HepG2 (cell line): ENCODE measurements around the gene GSTM2.

Experiments used
- MAFK ChIP-seq, 2 experiments: IDR thresholded peaks in 1 of 2; conservative IDR thresholded peaks in 1 of 2; 2 replicates each; pipeline ENCODE4 v1.6.1; 2011; ENCODE audit warnings: improper control_type of control experiment in 2 of 2, low read length in 2 of 2
- ZNF510 ChIP-seq: sonication (generic); formaldehyde crosslinking; IDR thresholded peaks from 2 replicates; pipeline ENCODE4 v1.4.0; 2020; ENCODE audit warnings: low read depth, mild to moderate bottlenecking, missing genetic modification reagents
- TF ChIP-seq, protein P1 (sequence below): sonication (generic); formaldehyde crosslinking; IDR thresholded peaks from 2 replicates; pipeline ENCODE4 v1.5.0; 2020; ENCODE audit warnings: mild to moderate bottlenecking, missing genetic modification reagents, moderate library complexity
- TF ChIP-seq, protein P2 (sequence below), 2 experiments: IDR thresholded peaks; 2 replicates each; pipeline ENCODE4 v1.6.1; 2011 to 2012; ENCODE audit warnings: low read length in 2 of 2, borderline replicate concordance in 1 of 2, low read depth in 1 of 2, mild to moderate bottlenecking in 1 of 2, moderate library complexity in 1 of 2

- TF ChIP-seq MAFK (conservative IDR thresholded peaks at IDR 0.05 in 1 of 2, IDR thresholded peaks at IDR 0.05 in 1 of 2; ENCODE audit: low read length in 2 of 2) (no peak), ZNF510 (CRISPR knock-in tag) (no peak)
- TF ChIP-seq, protein P1, sequence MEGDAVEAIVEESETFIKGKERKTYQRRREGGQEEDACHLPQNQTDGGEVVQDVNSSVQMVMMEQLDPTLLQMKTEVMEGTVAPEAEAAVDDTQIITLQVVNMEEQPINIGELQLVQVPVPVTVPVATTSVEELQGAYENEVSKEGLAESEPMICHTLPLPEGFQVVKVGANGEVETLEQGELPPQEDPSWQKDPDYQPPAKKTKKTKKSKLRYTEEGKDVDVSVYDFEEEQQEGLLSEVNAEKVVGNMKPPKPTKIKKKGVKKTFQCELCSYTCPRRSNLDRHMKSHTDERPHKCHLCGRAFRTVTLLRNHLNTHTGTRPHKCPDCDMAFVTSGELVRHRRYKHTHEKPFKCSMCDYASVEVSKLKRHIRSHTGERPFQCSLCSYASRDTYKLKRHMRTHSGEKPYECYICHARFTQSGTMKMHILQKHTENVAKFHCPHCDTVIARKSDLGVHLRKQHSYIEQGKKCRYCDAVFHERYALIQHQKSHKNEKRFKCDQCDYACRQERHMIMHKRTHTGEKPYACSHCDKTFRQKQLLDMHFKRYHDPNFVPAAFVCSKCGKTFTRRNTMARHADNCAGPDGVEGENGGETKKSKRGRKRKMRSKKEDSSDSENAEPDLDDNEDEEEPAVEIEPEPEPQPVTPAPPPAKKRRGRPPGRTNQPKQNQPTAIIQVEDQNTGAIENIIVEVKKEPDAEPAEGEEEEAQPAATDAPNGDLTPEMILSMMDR = no peak
- TF ChIP-seq, protein P2, sequence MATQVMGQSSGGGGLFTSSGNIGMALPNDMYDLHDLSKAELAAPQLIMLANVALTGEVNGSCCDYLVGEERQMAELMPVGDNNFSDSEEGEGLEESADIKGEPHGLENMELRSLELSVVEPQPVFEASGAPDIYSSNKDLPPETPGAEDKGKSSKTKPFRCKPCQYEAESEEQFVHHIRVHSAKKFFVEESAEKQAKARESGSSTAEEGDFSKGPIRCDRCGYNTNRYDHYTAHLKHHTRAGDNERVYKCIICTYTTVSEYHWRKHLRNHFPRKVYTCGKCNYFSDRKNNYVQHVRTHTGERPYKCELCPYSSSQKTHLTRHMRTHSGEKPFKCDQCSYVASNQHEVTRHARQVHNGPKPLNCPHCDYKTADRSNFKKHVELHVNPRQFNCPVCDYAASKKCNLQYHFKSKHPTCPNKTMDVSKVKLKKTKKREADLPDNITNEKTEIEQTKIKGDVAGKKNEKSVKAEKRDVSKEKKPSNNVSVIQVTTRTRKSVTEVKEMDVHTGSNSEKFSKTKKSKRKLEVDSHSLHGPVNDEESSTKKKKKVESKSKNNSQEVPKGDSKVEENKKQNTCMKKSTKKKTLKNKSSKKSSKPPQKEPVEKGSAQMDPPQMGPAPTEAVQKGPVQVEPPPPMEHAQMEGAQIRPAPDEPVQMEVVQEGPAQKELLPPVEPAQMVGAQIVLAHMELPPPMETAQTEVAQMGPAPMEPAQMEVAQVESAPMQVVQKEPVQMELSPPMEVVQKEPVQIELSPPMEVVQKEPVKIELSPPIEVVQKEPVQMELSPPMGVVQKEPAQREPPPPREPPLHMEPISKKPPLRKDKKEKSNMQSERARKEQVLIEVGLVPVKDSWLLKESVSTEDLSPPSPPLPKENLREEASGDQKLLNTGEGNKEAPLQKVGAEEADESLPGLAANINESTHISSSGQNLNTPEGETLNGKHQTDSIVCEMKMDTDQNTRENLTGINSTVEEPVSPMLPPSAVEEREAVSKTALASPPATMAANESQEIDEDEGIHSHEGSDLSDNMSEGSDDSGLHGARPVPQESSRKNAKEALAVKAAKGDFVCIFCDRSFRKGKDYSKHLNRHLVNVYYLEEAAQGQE (IDR thresholded peaks at IDR 0.05; ENCODE audit: borderline replicate concordance in 1 of 2, low read depth in 1 of 2, low read length in 2 of 2) = no peak
Observed at GRCh38 chr1:109687641-109688499, 20.0 kb downstream of the GSTM2 start, which contains the start of gene GSTM1.
